ENCODE data around the gene RASAL3.
"Not testable (repeated sequence)": the region's sequence is repeated elsewhere in the genome, so short reads cannot be mapped to it uniquely, and the experiment has no call there.

Gene RASAL3

GRCh38 chr19:15475169-15475568 lies 10.8 kb upstream of the RASAL3 start:
- no peak for DNase-seq (ENCODE audit: low read depth in 1 of 2, low spot score in 1 of 2)

- DNase-seq (ENCODE audit: low read depth in 1 of 2, low spot score in 1 of 2): not testable (repeated sequence)
Measured at GRCh38 chr19:15473821-15474220, 9.5 kb upstream of the RASAL3 start.

DNA sequence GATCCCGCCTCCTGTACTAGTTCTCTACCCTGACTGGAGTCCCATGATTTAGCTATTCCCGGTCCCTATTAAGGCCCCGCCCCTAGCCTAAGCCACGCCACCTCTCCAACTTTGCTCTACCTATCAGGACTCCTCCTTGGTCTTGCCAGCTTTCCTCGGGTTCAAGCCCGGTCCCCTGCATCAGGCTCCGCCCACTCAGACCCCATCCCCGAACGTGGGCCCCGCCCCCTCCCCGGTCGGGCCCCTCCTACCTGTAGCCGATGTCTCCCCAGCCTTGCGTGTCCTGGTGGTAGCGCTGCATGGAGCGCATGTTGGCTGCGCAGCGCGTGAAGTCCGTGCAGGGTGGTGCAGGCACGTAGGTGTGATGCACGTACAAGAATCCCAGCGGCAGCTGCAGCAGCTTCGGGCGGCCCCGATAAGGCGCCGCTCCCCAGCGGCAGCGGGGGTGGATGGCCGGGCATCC lies 7.3 kb upstream of the RASAL3 start:
- DNase-seq (ENCODE audit: low read depth in 1 of 2, low spot score in 1 of 2): no peak

GRCh38 chr19:15469513-15470297 lies 5.4 kb upstream of the RASAL3 start:
- DNase-seq (ENCODE audit: low read depth in 1 of 2, low spot score in 1 of 2): no peak

DNA sequence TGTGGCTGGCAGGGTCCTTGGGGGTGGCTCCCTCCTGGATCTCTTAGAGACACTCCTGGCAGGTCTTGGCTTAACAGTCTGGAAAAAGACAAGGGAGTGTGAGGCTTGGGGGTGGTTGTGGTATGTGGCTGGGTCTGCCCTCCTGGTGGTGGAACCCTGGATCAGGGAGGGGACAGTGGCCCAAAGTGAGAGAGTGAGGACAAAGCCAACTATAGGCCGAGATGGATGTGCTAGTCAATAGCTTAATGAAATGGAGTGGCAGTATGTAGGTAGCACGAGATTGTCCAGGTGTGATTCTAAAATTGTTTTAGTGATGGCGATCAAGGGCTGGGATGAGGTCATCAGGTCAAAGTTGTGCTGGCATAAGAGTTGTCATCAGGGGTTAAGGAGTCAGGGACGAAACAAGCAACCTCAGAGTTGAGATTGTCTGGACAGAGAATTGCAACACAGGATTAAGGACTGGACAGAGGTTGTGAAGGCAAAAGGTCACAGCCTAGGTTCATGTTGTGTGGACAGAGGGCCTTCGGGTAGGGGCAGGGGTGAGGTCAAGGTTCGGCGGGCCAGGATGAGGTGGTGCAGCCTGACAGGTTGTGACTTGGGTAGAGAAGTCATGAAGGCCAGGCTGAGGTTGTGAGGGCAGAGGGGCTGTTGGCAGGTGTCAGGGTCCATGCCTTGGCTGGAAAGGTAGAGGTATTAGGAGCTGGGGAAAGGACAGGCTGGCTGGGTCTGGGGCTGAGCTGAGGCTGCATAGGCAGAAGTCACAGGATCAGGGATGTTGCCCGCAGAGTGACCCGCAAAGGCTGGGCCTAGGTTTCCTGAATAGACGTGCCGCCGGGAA lies 4.5 kb upstream of the RASAL3 start:
- DNase-seq (ENCODE audit: low read depth in 1 of 2, low spot score in 1 of 2): no peak

GRCh38 chr19:15467734-15468214 lies 3.4 kb upstream of the RASAL3 start:
- DNase-seq (ENCODE audit: low read depth in 1 of 2, low spot score in 1 of 2): no peak

DNA sequence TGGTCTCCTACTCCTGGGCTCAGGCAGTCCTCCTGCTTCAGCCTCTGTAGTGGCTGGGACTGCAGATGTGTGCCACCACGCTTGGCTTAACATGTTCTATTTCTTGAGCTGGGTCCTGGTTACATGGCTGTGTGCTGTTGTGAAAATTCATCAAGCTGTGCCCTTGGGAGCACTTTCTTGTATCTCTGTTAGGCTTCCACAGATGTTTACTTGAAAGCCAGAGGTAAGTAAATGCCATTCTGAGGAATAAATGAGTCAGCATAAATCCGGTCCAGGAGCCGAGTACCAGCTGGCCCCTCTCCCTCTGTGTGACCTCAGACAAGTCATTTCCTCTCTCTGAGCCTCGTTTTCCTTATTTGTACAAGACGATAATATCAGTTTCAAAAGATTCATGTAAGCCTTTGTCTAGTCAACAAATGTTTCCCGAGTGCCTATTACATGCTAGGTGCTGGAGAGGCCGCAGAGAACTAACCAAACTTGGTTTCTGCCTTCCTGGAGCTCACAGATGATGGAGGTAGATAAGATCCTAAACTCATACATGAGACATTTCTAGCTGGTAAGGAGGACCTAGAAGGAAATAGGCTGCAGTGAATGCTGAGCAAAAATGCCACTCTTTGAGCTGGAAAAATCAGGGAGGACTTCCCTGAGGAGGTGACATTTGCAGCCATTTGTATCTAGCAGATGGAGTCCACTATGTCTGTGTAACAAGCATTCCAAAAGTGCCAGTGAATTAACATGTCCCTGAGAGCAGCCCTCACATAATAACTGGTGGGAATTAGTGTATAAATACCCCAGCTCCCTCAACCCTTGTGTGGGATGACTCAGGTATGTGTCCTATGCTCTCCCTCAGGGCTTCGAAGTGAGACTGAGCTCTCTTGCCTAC lies 2.7 kb upstream of the RASAL3 start:
- peak in 1 of 2 donors; percentile 69 for DNase-seq (ENCODE audit: low read depth in 1 of 2, low spot score in 1 of 2)

DNA sequence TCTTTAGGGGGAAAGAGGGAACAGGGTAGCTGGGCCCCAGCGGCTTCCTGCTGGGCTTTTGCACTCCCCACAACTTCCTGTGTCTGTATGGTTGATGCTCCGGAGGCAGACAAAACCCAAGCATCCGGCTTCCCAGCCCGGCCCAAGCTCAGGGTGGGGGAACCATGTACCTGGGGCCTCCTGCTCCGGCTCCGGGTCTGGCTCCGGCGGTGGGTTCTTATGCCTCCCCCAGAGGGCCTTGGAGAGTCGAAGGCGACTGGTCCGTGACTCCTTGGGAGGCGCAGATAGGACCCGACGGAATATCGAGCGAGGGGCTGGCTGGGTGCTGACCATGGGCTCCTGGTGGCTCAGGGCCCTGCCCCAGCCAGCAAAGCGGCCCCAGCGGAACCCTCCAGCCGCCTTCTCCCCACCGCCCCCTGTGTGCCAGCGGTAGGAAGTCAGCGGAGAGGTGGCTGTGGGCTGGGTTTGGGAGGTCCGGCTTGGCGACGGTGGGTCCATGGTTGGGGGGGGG lies 428 bp downstream of the RASAL3 start:
- peak; percentile 54 to 67 for DNase-seq (ENCODE audit: low read depth in 1 of 2, low spot score in 1 of 2)

GRCh38 chr19:15461694-15462093 lies 2.6 kb downstream of the RASAL3 start:
- no peak for DNase-seq (ENCODE audit: low read depth in 1 of 2, low spot score in 1 of 2)

GRCh38 chr19:15457701-15458484 lies 6.5 kb downstream of the RASAL3 start:
- no peak for DNase-seq (ENCODE audit: low read depth in 1 of 2, low spot score in 1 of 2)

DNA sequence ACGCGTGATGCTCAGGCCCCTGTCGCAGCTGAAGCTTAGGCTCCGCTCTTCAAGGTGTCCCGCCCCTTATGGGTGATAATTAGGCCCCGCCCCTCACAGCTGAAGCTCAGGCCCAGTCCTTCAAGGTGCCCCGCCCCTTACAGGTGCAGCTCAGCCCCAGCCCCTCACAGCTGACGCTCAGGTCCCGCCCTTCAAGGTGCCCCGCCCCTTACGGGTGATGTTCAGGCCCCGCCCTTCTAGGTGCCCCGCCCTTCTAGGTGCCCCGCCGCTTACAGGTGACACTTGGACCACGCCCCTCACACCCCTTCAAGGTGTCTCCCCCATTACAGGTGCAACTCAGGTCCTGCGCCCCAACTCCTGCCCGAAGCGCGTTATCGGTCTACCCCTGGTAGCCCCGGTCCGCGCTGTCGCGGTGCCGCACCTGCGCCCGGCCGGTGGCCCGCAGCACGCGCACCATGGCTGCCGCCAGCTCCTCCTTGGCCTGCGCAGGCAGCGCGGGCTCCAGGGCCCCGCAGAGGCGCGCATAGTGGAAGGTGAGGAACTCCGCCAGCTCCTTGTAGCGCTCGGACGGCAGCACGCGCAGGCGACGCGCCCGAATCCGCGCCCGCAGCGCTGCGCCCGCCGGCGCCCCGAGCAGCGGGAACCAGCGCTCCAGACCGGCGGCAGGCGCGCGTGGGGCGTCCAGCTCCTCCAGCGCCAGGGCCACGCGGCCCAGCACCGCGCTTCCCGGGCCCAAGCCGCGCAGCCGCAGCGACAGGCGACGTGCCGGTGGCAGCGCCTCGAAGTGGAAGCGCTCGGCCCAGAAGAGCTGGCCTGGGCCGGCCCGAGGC lies 7.3 kb downstream of the RASAL3 start:
- no peak for DNase-seq (ENCODE audit: low read depth in 1 of 2, low spot score in 1 of 2)

- DNase-seq (ENCODE audit: low read depth in 1 of 2, low spot score in 1 of 2): no peak
Measured at GRCh38 chr19:15456441-15456840, 7.9 kb downstream of the RASAL3 start.

- no peak for DNase-seq (ENCODE audit: low read depth in 1 of 2, low spot score in 1 of 2)
Measured at GRCh38 chr19:15455996-15456395, 8.3 kb downstream of the RASAL3 start.

DNA sequence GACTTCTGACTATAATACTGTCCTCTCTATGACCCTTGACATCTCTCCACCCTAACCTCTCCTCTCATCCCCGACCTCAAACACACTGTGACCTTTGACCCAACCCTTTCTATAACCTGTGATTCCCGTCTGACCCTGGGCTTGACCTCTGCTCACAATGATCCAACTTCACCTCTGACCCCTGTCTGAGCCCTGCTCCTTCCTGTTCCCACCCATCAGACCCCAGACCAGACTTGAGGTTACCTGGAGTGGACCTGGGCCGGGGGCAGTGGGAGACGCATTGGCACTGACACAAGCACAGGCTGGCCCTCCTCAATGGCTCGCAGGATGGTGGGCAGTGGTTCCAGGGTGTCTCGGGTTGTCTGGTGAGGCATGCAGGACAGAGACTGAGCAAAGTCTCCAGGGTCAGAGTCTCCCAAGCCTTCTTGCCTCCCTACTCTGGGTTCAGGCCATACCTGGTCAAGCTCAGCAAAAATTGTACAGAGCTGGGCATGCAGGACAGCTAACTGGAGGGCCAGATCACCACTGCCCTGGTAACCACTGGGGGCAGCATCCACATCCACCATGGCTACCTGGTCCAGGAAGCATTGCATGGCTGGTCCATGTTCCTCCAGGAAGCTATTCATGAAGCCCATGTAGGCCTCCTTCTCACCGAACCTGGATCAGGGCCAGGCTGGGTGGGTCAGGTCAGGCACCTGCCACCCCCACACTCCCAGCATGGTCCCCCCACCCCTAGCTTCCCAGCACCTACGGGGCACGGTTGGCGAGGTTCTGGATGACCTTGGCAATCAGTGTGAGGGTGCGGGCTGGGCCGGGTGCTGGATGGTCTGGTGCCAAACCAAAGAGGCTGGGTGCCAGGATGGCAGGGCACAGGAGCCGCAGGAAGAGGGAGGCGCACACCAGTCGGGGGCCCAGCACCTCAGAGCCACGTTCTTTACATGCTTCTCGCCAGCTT lies 10.2 kb downstream of the RASAL3 start:
- no peak for DNase-seq (ENCODE audit: low read depth in 1 of 2, low spot score in 1 of 2)

- no peak for DNase-seq (ENCODE audit: low read depth in 1 of 2, low spot score in 1 of 2)
Measured at GRCh38 chr19:15453091-15453578, 11.2 kb downstream of the RASAL3 start.

- DNase-seq (ENCODE audit: low read depth in 1 of 2, low spot score in 1 of 2): no peak
Measured at GRCh38 chr19:15452111-15453047, 12.0 kb downstream of the RASAL3 start.

GRCh38 chr19:15450528-15450890 lies 13.8 kb downstream of the RASAL3 start:
- no peak for DNase-seq (ENCODE audit: low read depth in 1 of 2, low spot score in 1 of 2)

Data from activated CD4-positive, alpha-beta T cell treated with anti-CD3 and anti-CD28 coated beads, Interleukin-2, amount 50 U/mL, for 24 hours (primary cell).